Measurements from ENCODE around the gene EMSY. TPM values are rescaled to one million over a fixed set of nuclear protein-coding genes. Genes with fewer than 3 reads are reported as not detected.
A peak's percentile ranks its signal among the peaks of the same experiment; 100 is the strongest.

EMSY gene
- polyA plus RNA-seq, 1 of the 3 experiments (the other 2 are of a cell fraction): 11.1 TPM

DNA sequence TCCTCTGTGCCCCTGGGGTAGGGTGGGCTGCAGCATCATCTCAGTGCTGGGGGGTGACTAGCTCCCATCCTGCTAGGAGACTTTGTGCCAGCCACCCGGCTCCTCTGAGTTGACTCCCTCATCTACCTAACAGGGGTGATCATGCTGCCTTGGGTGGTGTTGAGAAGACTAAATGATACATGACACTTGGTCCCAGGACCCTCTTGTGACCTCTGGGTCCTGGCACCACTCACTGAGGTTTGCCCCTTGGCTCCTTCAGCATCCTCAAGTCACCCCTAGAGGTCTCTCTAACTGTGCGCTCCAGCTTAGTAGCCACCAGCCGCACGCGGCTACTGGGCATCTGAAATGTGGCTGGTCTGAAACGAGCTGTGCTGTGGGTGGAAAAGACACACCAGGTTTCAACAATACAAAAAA is 153.6 kb downstream of the EMSY start (continued):
- TF ChIP-seq, protein P1, sequence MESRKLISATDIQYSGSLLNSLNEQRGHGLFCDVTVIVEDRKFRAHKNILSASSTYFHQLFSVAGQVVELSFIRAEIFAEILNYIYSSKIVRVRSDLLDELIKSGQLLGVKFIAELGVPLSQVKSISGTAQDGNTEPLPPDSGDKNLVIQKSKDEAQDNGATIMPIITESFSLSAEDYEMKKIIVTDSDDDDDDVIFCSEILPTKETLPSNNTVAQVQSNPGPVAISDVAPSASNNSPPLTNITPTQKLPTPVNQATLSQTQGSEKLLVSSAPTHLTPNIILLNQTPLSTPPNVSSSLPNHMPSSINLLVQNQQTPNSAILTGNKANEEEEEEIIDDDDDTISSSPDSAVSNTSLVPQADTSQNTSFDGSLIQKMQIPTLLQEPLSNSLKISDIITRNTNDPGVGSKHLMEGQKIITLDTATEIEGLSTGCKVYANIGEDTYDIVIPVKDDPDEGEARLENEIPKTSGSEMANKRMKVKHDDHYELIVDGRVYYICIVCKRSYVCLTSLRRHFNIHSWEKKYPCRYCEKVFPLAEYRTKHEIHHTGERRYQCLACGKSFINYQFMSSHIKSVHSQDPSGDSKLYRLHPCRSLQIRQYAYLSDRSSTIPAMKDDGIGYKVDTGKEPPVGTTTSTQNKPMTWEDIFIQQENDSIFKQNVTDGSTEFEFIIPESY (IDR thresholded peaks at IDR 0.05; ENCODE audit: borderline replicate concordance, low read depth): peak; percentile 30; the same call in 1 of the 2 replicates

DNA sequence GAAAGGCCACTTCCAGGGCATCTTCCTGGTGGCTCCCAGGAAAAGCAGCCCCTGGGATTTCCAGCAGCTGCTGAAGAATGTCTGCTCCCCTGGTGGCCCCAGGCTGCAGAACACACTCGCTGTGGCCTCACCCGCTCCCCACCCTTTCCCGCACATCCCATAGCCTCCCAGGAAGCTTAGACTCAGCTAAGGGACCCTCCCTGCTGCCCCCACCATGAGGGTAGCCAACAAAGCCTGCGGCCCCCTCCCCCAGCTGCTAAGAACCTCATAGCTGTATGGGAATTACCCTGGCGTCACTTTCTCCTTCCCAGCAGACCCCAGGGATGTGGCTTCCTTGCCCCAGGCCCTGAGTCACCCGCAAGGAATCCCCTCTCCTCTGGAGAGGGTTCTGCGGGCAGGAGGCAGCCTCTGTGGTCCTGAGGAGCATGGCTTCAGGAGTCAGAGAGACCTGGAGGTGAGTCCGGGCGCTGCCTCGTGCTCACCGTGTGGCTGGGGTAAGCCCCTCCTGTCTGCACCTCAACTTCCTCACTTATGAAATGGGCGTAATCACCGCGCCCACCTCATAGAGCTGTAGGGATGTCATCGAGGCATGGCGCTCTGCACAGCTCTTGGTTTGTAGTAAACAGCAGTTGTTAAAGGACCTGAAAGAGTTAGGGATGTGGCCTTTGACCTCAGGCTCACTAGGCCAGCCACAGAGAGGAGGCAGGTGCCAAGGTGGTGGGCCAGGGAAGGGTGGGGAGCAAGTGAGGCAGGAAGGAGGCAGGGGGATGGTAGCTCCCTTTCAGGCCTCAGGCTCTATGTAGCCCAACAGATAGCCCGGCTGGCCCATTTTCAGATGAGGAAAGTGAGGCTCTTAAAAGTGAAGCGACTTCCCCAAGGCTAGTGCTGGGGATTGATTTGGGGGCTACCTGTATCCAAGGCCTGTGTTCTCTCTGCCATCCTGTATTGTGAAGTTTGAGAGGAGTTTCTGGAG is 154.5 kb downstream of the EMSY start:
- H3K4me3 ChIP-seq (ENCODE audit: low read depth in 2 of 2, low read length in 1 of 2): no peak overlapping the region
- no peaks in the 10 kb centered on the region for H3K36me3 ChIP-seq (replicated peaks in 1 of 2; ENCODE audit: control insufficient read depth in 1 of 2, insufficient read depth in 2 of 2, low read length in 1 of 2)
- no peaks in the 10 kb centered on the region for H4K20me1 ChIP-seq (ENCODE audit: insufficient read depth)
- TF ChIP-seq TCF12 (IDR thresholded peaks at IDR 0.05): no peak
- no peak for TF ChIP-seq SIN3A (IDR thresholded peaks at IDR 0.05; ENCODE audit: borderline replicate concordance, low read depth, low read length)
- TF ChIP-seq TEAD4 (IDR thresholded peaks at IDR 0.05; ENCODE audit: borderline replicate concordance, insufficient read depth): no peak
- TF ChIP-seq MXI1 (IDR thresholded peaks at IDR 0.05; ENCODE audit: low read depth, low read length): no peak
- no peak for TF ChIP-seq RFX5 (IDR thresholded peaks at IDR 0.05; ENCODE audit: low read length)
- no peak for TF ChIP-seq SMC3 (IDR thresholded peaks at IDR 0.05; ENCODE audit: low read depth, low read length)
- TF ChIP-seq, protein P2, sequence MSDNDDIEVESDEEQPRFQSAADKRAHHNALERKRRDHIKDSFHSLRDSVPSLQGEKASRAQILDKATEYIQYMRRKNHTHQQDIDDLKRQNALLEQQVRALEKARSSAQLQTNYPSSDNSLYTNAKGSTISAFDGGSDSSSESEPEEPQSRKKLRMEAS (IDR thresholded peaks at IDR 0.05; ENCODE audit: low read depth): no peak
- TF ChIP-seq MEF2A (IDR thresholded peaks at IDR 0.05; ENCODE audit: borderline replicate concordance, low read depth): no peak
- no peak for TF ChIP-seq JUND (IDR thresholded peaks at IDR 0.05)
- TF ChIP-seq, protein P3, sequence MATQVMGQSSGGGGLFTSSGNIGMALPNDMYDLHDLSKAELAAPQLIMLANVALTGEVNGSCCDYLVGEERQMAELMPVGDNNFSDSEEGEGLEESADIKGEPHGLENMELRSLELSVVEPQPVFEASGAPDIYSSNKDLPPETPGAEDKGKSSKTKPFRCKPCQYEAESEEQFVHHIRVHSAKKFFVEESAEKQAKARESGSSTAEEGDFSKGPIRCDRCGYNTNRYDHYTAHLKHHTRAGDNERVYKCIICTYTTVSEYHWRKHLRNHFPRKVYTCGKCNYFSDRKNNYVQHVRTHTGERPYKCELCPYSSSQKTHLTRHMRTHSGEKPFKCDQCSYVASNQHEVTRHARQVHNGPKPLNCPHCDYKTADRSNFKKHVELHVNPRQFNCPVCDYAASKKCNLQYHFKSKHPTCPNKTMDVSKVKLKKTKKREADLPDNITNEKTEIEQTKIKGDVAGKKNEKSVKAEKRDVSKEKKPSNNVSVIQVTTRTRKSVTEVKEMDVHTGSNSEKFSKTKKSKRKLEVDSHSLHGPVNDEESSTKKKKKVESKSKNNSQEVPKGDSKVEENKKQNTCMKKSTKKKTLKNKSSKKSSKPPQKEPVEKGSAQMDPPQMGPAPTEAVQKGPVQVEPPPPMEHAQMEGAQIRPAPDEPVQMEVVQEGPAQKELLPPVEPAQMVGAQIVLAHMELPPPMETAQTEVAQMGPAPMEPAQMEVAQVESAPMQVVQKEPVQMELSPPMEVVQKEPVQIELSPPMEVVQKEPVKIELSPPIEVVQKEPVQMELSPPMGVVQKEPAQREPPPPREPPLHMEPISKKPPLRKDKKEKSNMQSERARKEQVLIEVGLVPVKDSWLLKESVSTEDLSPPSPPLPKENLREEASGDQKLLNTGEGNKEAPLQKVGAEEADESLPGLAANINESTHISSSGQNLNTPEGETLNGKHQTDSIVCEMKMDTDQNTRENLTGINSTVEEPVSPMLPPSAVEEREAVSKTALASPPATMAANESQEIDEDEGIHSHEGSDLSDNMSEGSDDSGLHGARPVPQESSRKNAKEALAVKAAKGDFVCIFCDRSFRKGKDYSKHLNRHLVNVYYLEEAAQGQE (IDR thresholded peaks at IDR 0.05; ENCODE audit: low read depth, low read length): no peak
- TF ChIP-seq POLR2AphosphoS5 (IDR thresholded peaks at IDR 0.05; ENCODE audit: low read depth, low read length): no peak
- TF ChIP-seq CHD2 (IDR thresholded peaks at IDR 0.05; ENCODE audit: low read length, partially characterized antibody): no peak
- H3K27ac ChIP-seq (ENCODE audit: low read depth in 2 of 2, low read length in 1 of 2): no peak overlapping the region
- WGBS (ENCODE audit: low lambda C conversion rate): 87% methylated on average over 18 of the region's 18 CpGs
- H3K4me1 ChIP-seq (ENCODE audit: control insufficient read depth in 1 of 2, insufficient read depth in 2 of 2, low read depth in 1 of 2, low read length in 1 of 2): peaks cover 4 to 28% of the 10 kb centered on the region in 2 experiments; a peak in 2 of 4 replicates
- no peak overlapping the region for H3K4me2 ChIP-seq
- CTCF ChIA-PET: interaction anchor here (0.7 to 3.9 kb wide), 22 partner anchors 8 to 391 kb away, joined by 3 to 55 read pairs (median 5); partner anchors contain the start of gene LRRC32
- H2AFZ ChIP-seq (ENCODE audit: low read depth): no peak overlapping the region
- H3K9me2 ChIP-seq: no peaks in the 10 kb centered on the region
- H3K9me3 ChIP-seq: no peaks in the 10 kb centered on the region
- no peaks in the 10 kb centered on the region for H3F3A ChIP-seq (replicated peaks; ENCODE audit: insufficient read depth)
- no peak overlapping the region for H3K9ac ChIP-seq
- DNase-seq: peak; percentile 42
- H3K79me2 ChIP-seq (ENCODE audit: insufficient read depth): no peaks in the 10 kb centered on the region
- POLR2A ChIA-PET: no interaction called here
- H3K27me3 ChIP-seq (ENCODE audit: insufficient read depth): no peaks in the 10 kb centered on the region

All from SK-N-SH (cell line).